H9 (cell line): ENCODE measurements around the gene OGDH. TPM values are rescaled to one million over a fixed set of nuclear protein-coding genes. Genes with fewer than 3 reads are reported as not detected.

Experiments
- DNase-seq: peaks from one replicate; pipeline ENCODE4 v3.0.0-alpha.2; 2017
- H2AFZ ChIP-seq: one replicate; pipeline ENCODE4 v1.6.1; 2013; ENCODE audit warnings: mild to moderate bottlenecking, low read length, control low read depth, moderate library complexity
- H2AK5ac ChIP-seq: 2 replicates; pipeline ENCODE4 v1.6.1; 2013; ENCODE audit warnings: low read length, control low read depth, mixed read lengths; ENCODE audit not compliant: insufficient read length
- H2BK120ac ChIP-seq: one replicate; pipeline ENCODE4 v1.6.1; 2013; ENCODE audit warnings: low read depth, mild to moderate bottlenecking, low read length, control low read depth, inconsistent platforms; ENCODE audit not compliant: poor library complexity, severe bottlenecking
- H2BK12ac ChIP-seq: 2 replicates; pipeline ENCODE4 v1.6.1; 2013; ENCODE audit warnings: low read length, control low read depth, mixed read lengths, low read depth; ENCODE audit not compliant: insufficient read length
- H2BK15ac ChIP-seq: 2 replicates; pipeline ENCODE4 v1.6.1; 2013; ENCODE audit warnings: low read depth, low read length, control low read depth
- H2BK20ac ChIP-seq: one replicate; pipeline ENCODE4 v1.6.1; 2013; ENCODE audit warnings: low read depth, mild to moderate bottlenecking, low read length, control low read depth, inconsistent platforms; ENCODE audit not compliant: poor library complexity, severe bottlenecking
- H2BK5ac ChIP-seq: 2 replicates; pipeline ENCODE4 v1.6.1; 2013; ENCODE audit warnings: low read length, control low read depth, mixed read lengths; ENCODE audit not compliant: insufficient read length
- H3K14ac ChIP-seq: 2 replicates; pipeline ENCODE4 v1.6.1; 2013; ENCODE audit warnings: low read length, control low read depth; ENCODE audit not compliant: insufficient read depth
- H3K18ac ChIP-seq: 2 replicates; pipeline ENCODE4 v1.6.1; 2013; ENCODE audit warnings: low read depth, mild to moderate bottlenecking, mixed read lengths, low read length, control low read depth; ENCODE audit not compliant: insufficient read length
- H3K23ac ChIP-seq: 2 replicates; pipeline ENCODE4 v1.6.1; 2013; ENCODE audit warnings: low read length, control low read depth, mixed read lengths, low read depth; ENCODE audit not compliant: insufficient read length
- H3K23me2 ChIP-seq: 2 replicates; pipeline ENCODE4 v1.6.1; 2013; ENCODE audit warnings: low read depth, mild to moderate bottlenecking, mixed read lengths, low read length, control low read depth; ENCODE audit not compliant: insufficient read length, poor library complexity, severe bottlenecking
- H3K27ac ChIP-seq: 2 replicates; pipeline ENCODE4 v1.5.1; 2013; ENCODE audit warnings: low read length, control low read depth, mixed read lengths, low read depth; ENCODE audit not compliant: insufficient read length
- H3K27me3 ChIP-seq: 2 replicates; pipeline ENCODE4 v1.6.1; 2013; ENCODE audit warnings: low read length, control low read depth, inconsistent platforms; ENCODE audit not compliant: insufficient read depth
- H3K4ac ChIP-seq: 2 replicates; pipeline ENCODE4 v1.6.1; 2013; ENCODE audit warnings: low read depth, mild to moderate bottlenecking, control low read depth, inconsistent platforms, low read length, moderate library complexity
- H3K4me1 ChIP-seq: 2 replicates; pipeline ENCODE4 v1.6.1; 2013; ENCODE audit warnings: low read length, control low read depth, inconsistent platforms; ENCODE audit not compliant: insufficient read depth
- H3K4me2 ChIP-seq: 2 replicates; pipeline ENCODE4 v1.6.1; 2013; ENCODE audit warnings: low read length, control low read depth, mixed read lengths; ENCODE audit not compliant: insufficient read length, insufficient read depth
- H3K56ac ChIP-seq: 2 replicates; pipeline ENCODE4 v1.6.1; 2013; ENCODE audit warnings: low read depth, mild to moderate bottlenecking, mixed read lengths, low read length, control low read depth; ENCODE audit not compliant: insufficient read length
- H3K79me1 ChIP-seq: 2 replicates; pipeline ENCODE4 v1.6.1; 2013; ENCODE audit warnings: low read depth, mild to moderate bottlenecking, moderate library complexity, low read length, control low read depth, inconsistent platforms; ENCODE audit not compliant: insufficient read depth, poor library complexity, severe bottlenecking
- H3K79me2 ChIP-seq: 2 replicates; pipeline ENCODE4 v1.6.1; 2013; ENCODE audit warnings: low read length, control low read depth, inconsistent platforms; ENCODE audit not compliant: insufficient read depth
- H3K9ac ChIP-seq: 2 replicates; pipeline ENCODE4 v1.6.1; 2013; ENCODE audit warnings: low read length, control low read depth, mixed read lengths; ENCODE audit not compliant: insufficient read length; ENCODE audit errors: extremely low read depth
- H3K9me3 ChIP-seq: one replicate; pipeline ENCODE4 v1.6.1; 2013; ENCODE audit warnings: low read depth, low read length, inconsistent platforms; ENCODE audit not compliant: control insufficient read depth
- H3T11ph ChIP-seq: one replicate; pipeline ENCODE4 v1.6.1; 2013; ENCODE audit warnings: mild to moderate bottlenecking, low read length, control low read depth, inconsistent platforms
- H4K20me1 ChIP-seq: one replicate; pipeline ENCODE4 v1.6.1; 2013; ENCODE audit not compliant: control insufficient read depth, insufficient read length, insufficient read depth
- H4K5ac ChIP-seq: 2 replicates; pipeline ENCODE4 v1.6.1; 2013; ENCODE audit warnings: low read depth, mild to moderate bottlenecking, mixed read lengths, low read length, control low read depth; ENCODE audit not compliant: insufficient read length
- H4K8ac ChIP-seq: replicated peaks from 2 replicates; pipeline ENCODE4 v1.6.1; 2013; ENCODE audit warnings: low read length, control low read depth, mixed read lengths, low read depth; ENCODE audit not compliant: insufficient read length
- H4K91ac ChIP-seq: 2 replicates; pipeline ENCODE4 v1.6.1; 2013; ENCODE audit warnings: low read depth, mild to moderate bottlenecking, moderate library complexity, mixed read lengths, low read length, control low read depth; ENCODE audit not compliant: insufficient read length
- H3K27ac Mint-ChIP-seq, 3 experiments: 2 replicates in 2 of 3; 3 replicates in 1 of 3; pipeline ENCODE4 v1.8.0; 2020 to 2021; ENCODE audit warnings: mixed read lengths in 3 of 3, mild to moderate bottlenecking in 1 of 3, moderate library complexity in 1 of 3
- H3K27me3 Mint-ChIP-seq: 2 replicates; pipeline ENCODE4 v1.8.0; 2021; ENCODE audit warnings: low read depth, mild to moderate bottlenecking, moderate library complexity, mixed read lengths
- H3K36me3 Mint-ChIP-seq, 3 experiments: 2 replicates in 2 of 3; 3 replicates in 1 of 3; pipeline ENCODE4 v1.8.0; 2020 to 2021; ENCODE audit warnings: low read depth in 3 of 3, mixed read lengths in 3 of 3; ENCODE audit not compliant: insufficient read depth in 1 of 3
- H3K4me1 Mint-ChIP-seq, 2 experiments: 2 replicates each; pipeline ENCODE4 v1.8.0; 2020; ENCODE audit warnings: mixed read lengths in 2 of 2
- H3K4me3 Mint-ChIP-seq, 2 experiments: 2 replicates in 1 of 2; 3 replicates in 1 of 2; pipeline ENCODE4 v1.8.0; 2020 to 2021; ENCODE audit warnings: mild to moderate bottlenecking in 2 of 2, mixed read lengths in 2 of 2, moderate library complexity in 1 of 2
- H3K9me3 Mint-ChIP-seq, 2 experiments: 2 replicates in 1 of 2; 3 replicates in 1 of 2; pipeline ENCODE4 v1.8.0; 2020; ENCODE audit warnings: mild to moderate bottlenecking in 2 of 2, mixed read lengths in 2 of 2, moderate library complexity in 1 of 2
- WGBS: extraction: QIAGEN DNeasy Blood & Tissue Kit; methylation state at CpG from one replicate; pipeline ENCODE4 v1.1.7; 2013; ENCODE audit warnings: missing lambda C conversion rate, low lambda C conversion rate, mixed read lengths; ENCODE audit not compliant: insufficient read length; ENCODE audit errors: extremely low coverage; 5-methylcytosine and 5-hydroxymethylcytosine counted together
- total RNA-seq: library from RNA; stranded (reverse); gene quantifications from 2 replicates; pipeline ENCODE4 v1.2.1, GENCODE V29; 2021
- TF ChIP-seq, protein P1 (sequence below): fragments of 200-600 bp; sonication (generic); conservative IDR thresholded peaks from 3 replicates; pipeline ENCODE4 v1.8.0; 2021; ENCODE audit warnings: antibody characterized with exemption, mild to moderate bottlenecking

The OGDH gene
- total RNA-seq, 1 experiment from 2014 or later = 77.3 TPM

DNA sequence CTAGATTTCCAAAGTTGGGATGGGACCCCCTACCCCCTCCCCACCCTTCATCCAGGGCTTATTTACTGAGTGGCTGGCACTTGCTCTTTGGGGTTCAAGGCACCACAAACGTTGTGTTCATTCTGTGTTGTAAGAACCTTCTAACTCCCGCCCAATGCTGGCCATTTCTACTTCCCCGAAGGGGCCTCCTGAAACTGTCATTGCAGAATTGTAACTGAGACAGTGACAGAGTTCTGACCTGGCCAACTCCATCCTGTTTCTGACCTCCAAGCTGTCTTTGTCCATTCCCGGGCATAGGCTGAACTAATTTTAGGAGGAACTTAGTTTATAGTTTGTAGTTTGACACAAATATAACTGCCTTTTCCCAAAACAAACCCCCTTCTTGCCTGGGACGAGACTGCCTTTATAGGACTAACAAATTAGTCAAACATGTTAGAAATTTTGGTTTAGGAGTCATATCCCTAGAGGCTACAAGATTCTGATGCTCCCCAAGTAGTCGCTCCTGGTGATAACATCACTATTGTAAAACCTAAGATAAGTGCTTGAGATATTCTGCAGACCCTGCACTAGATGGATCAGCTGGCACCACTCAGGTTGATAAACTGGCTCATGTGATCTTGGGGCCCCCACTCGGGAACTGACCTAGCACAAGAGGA lies 107.4 kb downstream of the OGDH start:
- no peak overlapping the region for H3K27ac ChIP-seq
- no peak for DNase-seq
- TF ChIP-seq, protein P1, sequence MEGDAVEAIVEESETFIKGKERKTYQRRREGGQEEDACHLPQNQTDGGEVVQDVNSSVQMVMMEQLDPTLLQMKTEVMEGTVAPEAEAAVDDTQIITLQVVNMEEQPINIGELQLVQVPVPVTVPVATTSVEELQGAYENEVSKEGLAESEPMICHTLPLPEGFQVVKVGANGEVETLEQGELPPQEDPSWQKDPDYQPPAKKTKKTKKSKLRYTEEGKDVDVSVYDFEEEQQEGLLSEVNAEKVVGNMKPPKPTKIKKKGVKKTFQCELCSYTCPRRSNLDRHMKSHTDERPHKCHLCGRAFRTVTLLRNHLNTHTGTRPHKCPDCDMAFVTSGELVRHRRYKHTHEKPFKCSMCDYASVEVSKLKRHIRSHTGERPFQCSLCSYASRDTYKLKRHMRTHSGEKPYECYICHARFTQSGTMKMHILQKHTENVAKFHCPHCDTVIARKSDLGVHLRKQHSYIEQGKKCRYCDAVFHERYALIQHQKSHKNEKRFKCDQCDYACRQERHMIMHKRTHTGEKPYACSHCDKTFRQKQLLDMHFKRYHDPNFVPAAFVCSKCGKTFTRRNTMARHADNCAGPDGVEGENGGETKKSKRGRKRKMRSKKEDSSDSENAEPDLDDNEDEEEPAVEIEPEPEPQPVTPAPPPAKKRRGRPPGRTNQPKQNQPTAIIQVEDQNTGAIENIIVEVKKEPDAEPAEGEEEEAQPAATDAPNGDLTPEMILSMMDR = no peak

More for the DNA sequence above, 107.4 kb downstream of the OGDH start:
- no peak overlapping the region for H3K23ac ChIP-seq
- no peaks in the 10 kb centered on the region for H3K4me1 ChIP-seq
- no peak overlapping the region for H3K4me2 ChIP-seq
- H3K79me1 ChIP-seq = no peaks in the 10 kb centered on the region
- no peak overlapping the region for H2BK20ac ChIP-seq
- Mint-ChIP-seq H3K9me3 (no peaks in the 10 kb centered on the region), H3K36me3 (peaks cover 0 to 5% (median 3%) of the 10 kb centered on the region in 3 experiments; a peak in 2 of 7 replicates), H3K27me3 (peaks cover 5% of the 10 kb centered on the region), H3K4me3 (no peak overlapping the region), H3K27ac (no peak overlapping the region), H3K4me1 (peaks cover 5 to 8% of the 10 kb centered on the region in 2 experiments; a peak in 3 of 4 replicates)
- no peak overlapping the region for H3K18ac ChIP-seq
- H3K9me3 ChIP-seq = no peaks in the 10 kb centered on the region
- H4K8ac ChIP-seq = no peak overlapping the region
- H3K23me2 ChIP-seq = no peaks in the 10 kb centered on the region
- H2BK15ac ChIP-seq = no peak overlapping the region
- no peak overlapping the region for H2AK5ac ChIP-seq
- H2BK12ac ChIP-seq = no peak overlapping the region
- H4K5ac ChIP-seq = no peak overlapping the region
- no peaks in the 10 kb centered on the region for H4K20me1 ChIP-seq
- H3T11ph ChIP-seq = no peak overlapping the region
- WGBS = no CpG with 5 or more reads among the region's 7 CpGs
- no peak overlapping the region for H3K14ac ChIP-seq
- H3K4ac ChIP-seq = no peak overlapping the region
- H3K9ac ChIP-seq = no peak overlapping the region
- H2BK5ac ChIP-seq = no peak overlapping the region
- no peak overlapping the region for H2AFZ ChIP-seq
- no peak overlapping the region for H4K91ac ChIP-seq
- H3K79me2 ChIP-seq = no peaks in the 10 kb centered on the region
- H3K27me3 ChIP-seq = no peaks in the 10 kb centered on the region
- no peak overlapping the region for H2BK120ac ChIP-seq
- H3K56ac ChIP-seq = no peak overlapping the region
